NAMALWA (cell line): Measurements from ENCODE around the gene S100A16.
A peak's percentile ranks its signal among the peaks of the same experiment; 100 is the strongest.
"Not testable (repeated sequence)": the region's sequence is repeated elsewhere in the genome, so short reads cannot be mapped to it uniquely, and the experiment has no call there.

Experiments
- DNase-seq: peaks from one replicate; pipeline ENCODE4 v3.0.0-alpha.2; 2015; ENCODE audit warnings: low spot score

The S100A16 gene, protein sequence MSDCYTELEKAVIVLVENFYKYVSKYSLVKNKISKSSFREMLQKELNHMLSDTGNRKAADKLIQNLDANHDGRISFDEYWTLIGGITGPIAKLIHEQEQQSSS

GRCh38 chr1:153612755-153613331 is at the start of gene S100A16:
Gene S100A16, minus strand, starts transcription at chr1:153613137. Its CDS starts 4,986 bp downstream, at chr1:153608151.
- no peak for DNase-seq

DNA sequence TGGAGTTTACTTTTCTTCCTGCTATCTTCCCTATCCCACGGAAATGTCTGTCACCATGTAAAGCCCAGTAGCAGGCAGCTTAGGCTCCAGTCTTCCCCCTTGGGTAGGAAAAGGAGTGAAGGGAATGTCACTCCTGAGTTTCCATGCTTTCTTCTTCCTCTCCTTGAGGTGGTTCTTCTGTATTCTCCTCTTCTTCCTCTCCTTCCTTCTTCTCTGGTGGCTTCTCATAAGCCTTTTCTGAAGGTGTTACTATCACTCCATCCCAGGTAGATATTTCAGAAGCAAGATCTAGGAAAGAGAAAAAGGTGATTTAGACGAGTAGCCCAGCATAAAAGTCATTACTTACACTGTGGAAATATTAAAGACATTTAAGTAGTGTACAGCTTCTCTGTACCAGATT is 49.3 kb upstream of the S100A16 start:
- no peak for DNase-seq

- peak; percentile 40 for DNase-seq
Observed at GRCh38 chr1:153661111-153661708, 48.3 kb upstream of the S100A16 start.

DNA sequence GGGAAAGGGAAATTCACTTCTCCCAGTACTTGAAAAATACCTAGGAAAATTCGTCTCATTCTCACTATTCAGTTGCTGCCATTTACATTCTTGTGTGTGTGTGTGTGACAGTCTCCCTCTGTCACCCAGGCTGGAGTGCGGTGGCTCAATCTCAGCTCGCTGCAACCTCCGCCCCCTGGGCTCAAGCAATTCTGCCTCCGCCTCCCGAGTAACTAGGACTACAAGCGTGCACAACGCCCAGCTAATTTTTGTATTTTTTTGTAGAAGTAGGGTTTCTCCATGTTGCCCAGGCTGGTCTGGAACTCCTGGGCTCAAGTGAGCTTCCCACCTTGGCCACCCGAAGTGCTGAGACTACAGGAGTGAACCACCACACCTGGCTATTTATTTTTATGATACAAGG is 46.7 kb upstream of the S100A16 start:
- DNase-seq, result no peak

DNA sequence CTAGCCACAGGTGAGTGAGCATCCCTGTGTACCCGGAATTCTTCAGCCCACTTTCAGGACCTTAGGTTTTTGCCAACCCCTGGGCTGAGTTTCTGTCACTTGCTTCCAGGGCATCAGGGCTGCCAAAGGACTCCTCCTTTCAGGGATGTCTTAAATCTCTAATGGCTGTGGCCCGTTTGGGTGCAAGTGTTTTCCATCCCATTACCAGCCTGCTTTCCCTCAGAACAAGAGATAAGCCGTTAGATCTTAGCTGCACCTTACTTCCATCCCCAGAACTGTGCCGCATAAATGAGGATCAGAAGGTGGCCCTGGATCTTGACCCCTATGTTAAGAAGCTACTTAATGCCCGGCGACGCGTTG is 46.2 kb upstream of the S100A16 start:
- DNase-seq, result no peak

GRCh38 chr1:153658400-153659174 is 45.6 kb upstream of the S100A16 start, which contains the start of gene SNAPIN:
Gene SNAPIN, plus strand, starts transcription at chr1:153658703. Its CDS starts 41 bp downstream, at chr1:153658744.
- peak; percentile 97 for DNase-seq

DNA sequence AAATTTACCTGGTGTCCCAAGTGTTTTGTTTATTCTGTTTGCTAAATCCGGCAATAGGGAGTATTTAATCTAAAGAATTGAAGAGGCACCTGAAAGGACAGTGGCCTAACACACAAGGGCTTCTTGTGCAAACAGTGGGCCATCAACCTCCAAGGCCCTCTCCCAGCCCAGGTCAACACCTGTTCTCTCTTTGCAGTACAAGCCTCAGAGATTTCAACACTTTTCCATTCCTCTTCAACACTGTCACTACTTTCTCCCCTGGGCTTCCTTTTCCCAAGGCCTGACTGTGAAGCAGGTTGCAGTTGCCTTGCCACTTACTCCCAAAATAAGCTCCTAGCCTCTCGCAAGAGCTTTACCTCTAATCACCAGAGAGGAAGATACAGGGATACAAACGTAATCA is 42.4 kb upstream of the S100A16 start:
- no peak for DNase-seq

DNA sequence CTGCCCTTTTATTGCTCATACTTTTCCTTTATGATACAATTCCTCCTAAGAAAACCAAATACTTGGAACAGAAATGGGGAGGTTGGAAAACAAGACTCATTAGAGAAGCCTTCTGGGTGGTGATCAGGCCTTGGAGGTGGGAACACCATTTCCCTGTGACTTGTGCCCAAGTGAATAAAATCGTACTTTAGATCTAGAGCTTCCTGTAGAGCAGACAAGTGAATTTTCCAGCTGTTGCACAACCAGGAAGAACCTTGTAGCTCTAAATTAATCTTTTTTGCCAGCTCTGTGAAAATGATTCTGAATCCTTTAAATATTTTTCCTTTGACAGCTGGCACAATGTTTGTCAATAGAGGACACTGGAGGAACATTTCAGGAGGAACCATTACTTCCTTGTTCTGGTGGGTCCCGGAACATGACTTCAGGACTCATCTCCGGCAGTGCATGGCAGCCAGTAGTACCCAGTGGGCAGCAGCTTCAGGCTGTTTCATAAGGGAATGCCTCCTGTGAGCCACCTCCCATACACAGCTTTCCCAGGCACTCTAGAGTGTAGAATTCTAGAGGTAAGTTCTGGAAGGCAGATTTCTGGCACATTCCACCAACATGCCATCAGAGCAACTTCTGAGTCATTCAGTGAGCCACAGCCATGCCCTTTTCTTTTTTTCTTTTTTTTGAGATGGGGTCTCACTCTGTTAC is 40.0 kb upstream of the S100A16 start:
- no peak for DNase-seq

DNA sequence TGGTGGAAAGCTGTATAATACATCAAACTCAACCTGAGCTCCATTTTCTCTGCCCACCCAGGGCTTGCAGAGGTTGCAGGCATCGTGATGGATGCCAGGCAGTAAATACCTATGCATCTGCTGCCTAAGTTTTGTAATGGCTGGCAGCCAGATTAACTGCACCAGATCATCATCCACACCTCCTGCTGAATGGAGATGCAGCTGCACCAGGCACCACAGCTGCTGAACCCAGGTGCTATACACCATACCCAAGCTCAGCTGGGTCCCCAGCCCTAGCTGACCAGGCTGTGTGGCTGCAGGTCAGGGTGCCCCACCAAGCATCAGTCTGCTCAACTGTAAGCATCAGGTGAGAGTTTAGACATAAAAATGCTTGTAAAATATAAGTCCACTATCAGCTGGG is 38.8 kb upstream of the S100A16 start:
- DNase-seq, result peak; percentile 63

DNA sequence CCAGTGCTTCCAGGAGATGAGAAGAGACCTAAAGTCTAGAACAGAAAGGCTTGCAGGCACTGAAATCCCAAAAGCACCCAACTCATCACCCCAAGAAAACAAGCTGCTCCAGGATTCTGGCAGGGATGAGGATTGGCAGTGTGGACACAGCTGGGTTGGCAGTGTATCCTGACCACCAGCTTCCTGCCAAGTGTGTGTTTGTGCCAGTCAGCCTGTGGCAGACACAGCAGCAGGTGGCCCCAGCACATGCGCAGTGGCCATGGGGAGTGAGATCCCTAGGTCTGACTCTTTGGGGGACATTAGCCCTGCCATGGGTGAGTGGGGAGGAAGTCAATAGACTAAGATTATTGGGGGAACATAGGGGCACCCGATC is 36.9 kb upstream of the S100A16 start:
- no peak for DNase-seq

DNA sequence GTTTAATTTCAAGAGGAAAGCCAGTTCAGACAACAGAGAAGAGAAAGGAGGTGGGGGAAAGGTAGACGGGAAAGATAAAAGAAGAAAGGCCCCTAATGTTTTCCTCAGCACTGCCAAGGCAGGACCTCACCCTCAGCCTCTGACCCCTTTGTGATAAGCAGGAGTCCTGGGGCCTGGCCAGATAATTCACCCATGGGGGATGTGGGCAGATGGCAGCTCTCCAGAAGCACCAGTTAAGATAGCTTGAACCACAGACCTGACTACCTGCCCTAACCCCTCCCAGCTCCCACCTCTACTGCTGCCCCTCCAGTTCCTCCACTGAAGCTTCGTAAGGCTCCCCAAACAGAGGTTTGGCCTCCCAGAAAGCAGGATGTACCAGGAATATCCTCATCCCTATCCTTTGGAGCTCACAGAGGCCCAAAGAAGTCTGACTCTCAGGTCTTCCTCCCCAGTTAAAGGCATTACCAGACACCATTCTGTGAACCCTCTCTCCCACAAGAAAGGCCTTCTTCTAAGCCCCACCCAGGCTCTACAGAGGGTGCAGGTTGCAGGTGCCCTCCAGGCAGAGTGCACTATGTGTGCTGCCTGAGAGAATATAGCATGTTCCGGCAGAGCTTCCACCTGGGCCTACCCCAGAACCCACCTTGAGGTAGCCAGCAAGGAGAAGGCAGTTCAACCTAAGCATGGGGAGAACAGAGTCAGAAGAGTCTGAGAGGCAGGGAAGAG is 36.4 kb upstream of the S100A16 start:
- peak; percentile 34 for DNase-seq

DNA sequence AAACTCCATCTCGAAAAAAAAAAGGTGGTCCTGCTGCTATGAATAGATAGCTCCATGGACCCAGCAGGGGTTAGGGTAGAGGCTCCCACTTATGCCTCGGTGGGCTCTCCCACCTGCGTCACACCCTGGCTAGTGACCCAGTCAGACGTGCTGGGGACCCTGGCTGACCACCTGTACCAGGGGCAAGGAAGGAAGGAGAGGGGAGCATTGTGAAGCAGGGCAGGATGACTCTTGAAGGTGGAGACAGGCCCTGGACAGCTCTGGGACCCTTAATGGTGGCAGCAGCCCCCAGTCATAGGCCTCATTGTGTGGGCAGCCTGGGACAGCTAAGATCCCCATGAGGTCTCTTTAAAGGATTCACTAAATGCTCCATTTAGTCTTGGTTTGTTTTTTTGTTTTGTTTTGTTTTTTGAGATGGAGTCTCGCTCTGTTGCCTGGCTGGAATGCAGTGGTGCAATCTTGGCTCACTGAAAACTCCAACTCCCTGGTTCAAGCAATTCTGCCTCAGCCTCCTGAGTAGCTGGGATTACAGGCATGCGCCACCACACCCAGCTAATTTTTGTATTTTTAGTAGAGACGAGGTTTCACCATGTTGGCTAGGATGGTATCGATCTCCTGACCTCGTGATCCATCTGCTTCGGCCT is 35.2 kb upstream of the S100A16 start:
- no peak for DNase-seq

DNA sequence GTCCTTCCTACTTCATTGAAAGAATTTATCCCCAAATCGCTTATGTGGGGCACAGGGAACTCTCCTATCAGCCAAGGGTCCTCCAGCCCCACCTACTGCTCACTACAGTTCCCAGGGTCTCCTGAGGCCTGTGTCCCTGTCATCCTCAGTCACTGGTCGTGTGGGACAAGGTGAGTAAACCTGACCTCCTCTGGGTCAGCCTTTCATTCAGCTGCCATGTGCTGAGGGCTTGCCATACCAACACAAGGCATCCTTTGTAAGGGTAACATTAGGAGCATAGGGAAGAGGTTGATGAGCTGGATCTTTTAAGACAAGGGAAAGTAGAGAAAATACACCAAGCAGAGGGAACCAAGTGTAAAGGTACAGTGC is 34.4 kb upstream of the S100A16 start:
- DNase-seq, result no peak

DNA sequence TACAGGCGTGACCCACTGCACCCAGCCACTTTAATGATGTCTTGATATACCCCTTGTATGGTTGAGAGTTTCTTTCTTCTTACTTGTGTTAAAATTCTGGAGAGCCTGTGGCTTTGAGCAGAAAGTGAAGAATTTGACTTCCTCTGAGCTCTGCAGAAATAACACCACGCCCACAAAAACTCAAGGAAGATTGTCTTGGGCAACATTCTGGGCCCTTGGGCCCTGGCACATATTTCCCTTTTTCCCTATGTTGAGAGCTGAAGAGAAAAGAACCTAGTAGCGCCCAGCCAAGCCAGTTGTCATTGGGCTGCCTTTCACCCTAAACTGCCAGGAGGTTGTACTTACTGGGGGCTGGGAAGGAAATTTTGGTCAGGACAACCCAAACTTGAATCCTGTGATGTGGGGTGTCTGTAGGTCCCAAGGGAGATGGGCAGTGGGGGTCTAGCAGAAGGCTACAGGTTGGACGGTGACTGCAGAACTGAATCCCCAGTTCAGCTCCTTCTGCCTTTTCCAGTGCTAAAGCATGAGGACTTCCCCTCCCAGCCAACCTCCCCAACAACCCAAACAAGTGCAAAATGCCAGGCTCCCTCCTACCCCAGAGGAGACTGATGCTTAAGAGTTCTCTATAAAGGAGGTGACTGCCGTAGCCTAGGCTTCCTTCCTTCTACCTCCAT is 33.9 kb upstream of the S100A16 start:
- no peak for DNase-seq

- no peak for DNase-seq
Observed at GRCh38 chr1:153643816-153644215, 30.9 kb upstream of the S100A16 start.

DNA sequence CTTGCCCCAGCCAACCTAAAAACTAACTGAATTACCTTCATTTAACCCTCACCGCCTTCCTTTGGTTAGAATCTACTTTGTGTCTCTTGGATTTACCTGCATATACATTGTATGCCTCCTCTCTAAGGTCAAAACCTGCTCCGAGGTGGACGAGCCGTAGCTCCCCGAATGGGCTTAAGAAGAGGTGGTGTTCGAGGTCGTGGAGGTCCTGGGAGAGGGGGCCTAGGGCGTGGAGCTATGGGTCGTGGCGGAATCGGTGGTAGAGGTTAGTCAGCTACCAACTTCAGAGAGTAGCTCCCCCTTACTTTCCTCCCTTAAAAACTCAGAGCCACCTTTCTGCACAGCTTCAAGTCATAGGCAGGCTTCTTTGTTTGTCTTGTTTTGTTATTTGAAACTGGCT is 30.2 kb upstream of the S100A16 start:
- DNase-seq, result no peak

- no peak for DNase-seq
Observed at GRCh38 chr1:153642161-153642560, 29.2 kb upstream of the S100A16 start.

DNA sequence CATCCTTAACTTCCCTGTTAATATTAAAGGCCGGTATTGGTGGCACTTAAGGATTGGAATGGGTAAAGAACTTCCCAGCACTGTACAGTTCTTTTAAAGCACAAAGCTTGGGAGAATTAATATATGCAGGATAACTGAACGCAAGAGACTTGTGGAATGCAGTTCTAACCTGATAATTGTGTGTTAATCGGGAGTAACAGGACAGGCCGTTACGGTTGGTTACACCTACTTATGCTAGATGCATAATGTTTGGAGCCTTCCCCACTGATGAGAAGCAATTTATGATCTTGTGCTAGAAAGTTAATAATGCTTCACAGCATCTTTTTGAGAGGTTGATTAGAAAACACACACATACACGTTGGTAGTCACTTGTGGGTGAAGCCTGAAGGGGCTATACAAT is 27.9 kb upstream of the S100A16 start:
- no peak for DNase-seq

- DNase-seq, result not testable (repeated sequence)
Observed at GRCh38 chr1:153640213-153640612, 27.3 kb upstream of the S100A16 start.

GRCh38 chr1:153639280-153639679 is 26.3 kb upstream of the S100A16 start:
- DNase-seq, result no peak

- DNase-seq, result no peak
Observed at GRCh38 chr1:153638261-153638660, 25.3 kb upstream of the S100A16 start.
